22Rv1 (cell line): ENCODE data around the gene TRNT1.

Experiments used
- H3K27ac ChIP-seq: fragments of 450-650 bp; 2 replicates; pipeline ENCODE4 v1.5.1; 2017
- ZFX ChIP-seq: fragments of 450-650 bp; IDR thresholded peaks from 2 replicates; pipeline ENCODE4 v1.6.1; 2017; ENCODE audit warnings: antibody characterized with exemption, borderline replicate concordance
- TF ChIP-seq, protein P1 (sequence below): fragments of 450-650 bp; IDR thresholded peaks from 2 replicates; pipeline ENCODE4 v1.5.1; 2017; ENCODE audit warnings: mild to moderate bottlenecking

TRNT1 gene

DNA sequence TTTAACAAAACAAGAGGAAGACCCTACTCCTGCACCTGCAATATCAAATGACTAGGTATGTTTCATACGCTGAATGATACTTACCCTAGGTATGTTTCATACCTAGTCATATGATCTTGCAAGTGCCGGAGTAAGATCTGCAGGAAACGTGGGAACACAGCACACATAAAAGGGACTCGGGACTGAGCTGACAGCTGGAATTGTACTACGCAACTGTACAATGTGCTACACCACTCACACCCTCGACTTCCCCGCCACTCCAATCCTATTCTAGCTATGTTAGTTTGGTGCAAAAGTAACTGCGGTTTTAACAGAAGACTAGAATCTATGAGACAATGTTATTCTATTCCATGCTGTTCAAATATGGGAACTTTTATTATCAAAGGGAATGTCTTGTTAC lies 30.7 kb downstream of the TRNT1 start:
- H3K27ac ChIP-seq = no peak overlapping the region
- no peak for TF ChIP-seq ZFX
- TF ChIP-seq, protein P1, sequence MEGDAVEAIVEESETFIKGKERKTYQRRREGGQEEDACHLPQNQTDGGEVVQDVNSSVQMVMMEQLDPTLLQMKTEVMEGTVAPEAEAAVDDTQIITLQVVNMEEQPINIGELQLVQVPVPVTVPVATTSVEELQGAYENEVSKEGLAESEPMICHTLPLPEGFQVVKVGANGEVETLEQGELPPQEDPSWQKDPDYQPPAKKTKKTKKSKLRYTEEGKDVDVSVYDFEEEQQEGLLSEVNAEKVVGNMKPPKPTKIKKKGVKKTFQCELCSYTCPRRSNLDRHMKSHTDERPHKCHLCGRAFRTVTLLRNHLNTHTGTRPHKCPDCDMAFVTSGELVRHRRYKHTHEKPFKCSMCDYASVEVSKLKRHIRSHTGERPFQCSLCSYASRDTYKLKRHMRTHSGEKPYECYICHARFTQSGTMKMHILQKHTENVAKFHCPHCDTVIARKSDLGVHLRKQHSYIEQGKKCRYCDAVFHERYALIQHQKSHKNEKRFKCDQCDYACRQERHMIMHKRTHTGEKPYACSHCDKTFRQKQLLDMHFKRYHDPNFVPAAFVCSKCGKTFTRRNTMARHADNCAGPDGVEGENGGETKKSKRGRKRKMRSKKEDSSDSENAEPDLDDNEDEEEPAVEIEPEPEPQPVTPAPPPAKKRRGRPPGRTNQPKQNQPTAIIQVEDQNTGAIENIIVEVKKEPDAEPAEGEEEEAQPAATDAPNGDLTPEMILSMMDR = no peak

DNA sequence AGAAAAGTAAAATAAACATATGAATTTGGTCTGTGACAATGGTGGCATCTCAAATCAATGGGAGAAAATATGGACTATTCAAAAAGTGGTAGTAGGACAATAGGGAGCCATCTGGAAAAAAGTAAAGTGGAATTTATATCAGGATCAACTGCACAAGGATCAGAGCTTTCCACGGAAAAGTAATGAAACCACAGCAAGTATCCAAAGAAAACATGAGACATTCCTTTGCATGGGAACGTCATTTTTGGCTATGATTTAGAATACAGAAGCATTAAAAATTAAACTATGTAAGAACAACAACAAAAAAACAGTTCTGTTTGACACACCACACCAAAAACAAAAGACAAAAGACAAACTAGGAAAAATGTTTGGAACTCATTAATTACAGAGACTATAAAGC lies 34.1 kb downstream of the TRNT1 start:
- H3K27ac ChIP-seq = no peak overlapping the region
- no peak for TF ChIP-seq ZFX
- TF ChIP-seq, protein P1 = no peak

DNA sequence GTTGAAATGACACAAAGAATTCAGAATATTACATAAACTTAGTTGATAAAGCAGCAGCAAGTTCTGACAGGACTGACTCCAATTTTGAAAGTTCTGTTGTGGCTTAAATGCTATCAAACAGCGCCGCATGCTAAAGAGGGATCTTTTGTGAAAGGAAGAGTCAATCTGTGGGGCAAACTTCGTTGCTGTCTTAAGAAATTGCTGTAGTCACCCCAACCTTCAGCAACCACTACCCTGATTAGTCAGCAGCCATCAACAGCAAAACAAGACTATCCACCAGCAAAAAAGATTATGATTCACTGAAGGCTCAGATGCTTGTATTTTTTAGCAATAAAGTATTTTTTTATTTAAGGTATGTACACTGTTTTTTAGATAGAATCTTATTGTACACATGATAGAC lies 38.5 kb downstream of the TRNT1 start:
- no peak overlapping the region for H3K27ac ChIP-seq
- no peak for TF ChIP-seq ZFX
- TF ChIP-seq, protein P1 = no peak

DNA sequence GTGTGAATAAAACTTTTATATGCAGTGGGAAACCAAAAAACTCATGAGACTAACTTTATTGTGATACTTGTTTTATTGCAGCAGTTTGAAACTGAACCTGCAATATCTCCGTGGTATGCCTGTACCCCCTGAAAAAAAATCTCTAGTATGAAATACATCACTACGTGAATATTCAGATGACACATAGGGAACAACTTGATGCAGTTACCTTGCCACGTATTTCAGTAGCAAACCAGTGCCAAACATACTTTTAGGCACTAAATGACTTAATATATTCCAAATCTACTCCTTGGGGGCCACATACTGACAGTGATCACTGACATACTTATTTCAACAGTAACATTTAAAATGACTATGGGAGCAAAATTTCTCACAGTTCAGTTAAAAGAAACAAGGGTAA lies 38.9 kb downstream of the TRNT1 start:
- no peak overlapping the region for H3K27ac ChIP-seq
- TF ChIP-seq ZFX = no peak
- TF ChIP-seq, protein P1 = no peak

DNA sequence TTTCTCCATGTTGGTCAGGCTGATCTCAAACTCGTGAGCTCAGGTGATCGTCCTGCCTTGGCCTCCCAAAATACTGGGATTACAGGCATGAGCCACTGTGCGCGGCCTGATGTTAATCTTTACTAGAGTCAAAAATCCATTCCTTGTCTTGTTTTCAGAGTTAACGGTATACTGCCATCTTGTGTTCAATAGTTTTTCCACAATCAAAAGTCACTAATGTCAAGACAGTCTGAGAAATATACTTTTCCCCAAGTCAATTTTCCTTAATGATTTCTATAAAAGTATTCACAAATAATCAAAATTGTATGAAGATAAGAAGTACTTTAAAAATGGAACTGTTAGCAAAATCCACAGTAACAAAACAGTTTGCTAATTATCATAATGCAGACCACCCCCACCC lies 44.3 kb downstream of the TRNT1 start:
- no peak for TF ChIP-seq ZFX
- TF ChIP-seq, protein P1 = peak; percentile 65
- no peak overlapping the region for H3K27ac ChIP-seq

DNA sequence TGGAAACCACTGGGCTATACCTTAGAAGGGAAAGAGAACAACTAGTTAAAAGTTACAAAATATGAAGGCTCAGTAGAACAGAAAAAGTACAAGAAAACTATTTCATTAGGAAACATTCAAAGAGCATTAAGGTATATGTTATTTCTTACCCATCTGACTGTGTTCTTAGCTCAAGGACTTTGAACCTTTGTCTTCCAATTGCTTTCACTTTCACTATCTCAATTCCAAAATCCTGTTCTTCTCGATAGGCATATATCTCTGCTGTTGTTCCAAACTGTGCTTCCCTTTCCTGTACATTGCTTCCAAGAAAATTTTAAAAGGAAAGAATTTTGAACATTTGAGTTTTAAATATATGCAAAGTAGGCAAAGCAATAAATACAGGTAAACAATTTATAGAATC lies 45.9 kb downstream of the TRNT1 start:
- H3K27ac ChIP-seq = no peak overlapping the region
- TF ChIP-seq ZFX = no peak
- TF ChIP-seq, protein P1 = no peak

DNA sequence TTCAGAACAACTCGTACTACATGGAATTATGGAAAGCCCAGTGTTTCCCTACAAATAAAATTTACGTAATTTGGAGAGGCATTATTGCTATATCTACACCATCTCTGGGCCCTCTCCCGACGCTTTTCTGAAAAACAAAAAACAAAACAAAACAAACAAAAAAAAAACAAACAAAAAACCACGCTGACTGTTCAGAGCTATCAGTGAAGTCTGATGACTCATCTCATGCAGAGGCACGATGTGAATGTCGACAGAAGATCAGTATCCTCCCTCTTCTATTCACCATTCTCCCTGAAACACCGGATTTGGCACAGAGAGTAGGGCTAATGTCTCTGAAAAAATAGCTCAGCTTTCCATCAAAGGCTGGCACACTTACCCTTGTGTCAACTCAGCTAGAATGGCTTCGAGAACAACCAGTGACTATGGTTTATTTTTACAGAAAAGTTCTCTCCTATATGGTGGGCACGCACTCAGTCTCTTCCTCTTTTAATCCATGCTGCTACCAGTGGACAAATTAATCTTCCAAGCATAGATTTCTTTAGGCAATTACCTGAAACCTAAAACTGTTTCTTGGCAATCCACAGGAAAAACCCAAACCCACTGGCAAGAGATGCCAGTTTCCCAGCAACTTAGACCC lies 51.2 kb downstream of the TRNT1 start:
- TF ChIP-seq, protein P1 = no peak
- no peak for TF ChIP-seq ZFX
- H3K27ac ChIP-seq = no peak overlapping the region
